T-helper 2 cell treated with Interferon-gamma antibody and Interleukin-4, amounts not matched to agents 5 μg/mL and 100 μg/mL, for 36 hours (primary cell): ENCODE measurements around the gene CBL.
"Not testable (repeated sequence)": the region's sequence is repeated elsewhere in the genome, so short reads cannot be mapped to it uniquely, and the experiment has no call there.

ENCODE experiments used
- DNase-seq: peaks from one replicate; pipeline ENCODE4 v3.0.0; 2021; ENCODE audit warnings: low spot score
- H3K27ac Mint-ChIP-seq: one replicate; pipeline ENCODE4 v1.8.0; 2021; ENCODE audit warnings: mild to moderate bottlenecking, mixed read lengths
- H3K27me3 Mint-ChIP-seq: one replicate; pipeline ENCODE4 v1.8.0; 2021; ENCODE audit warnings: low read depth, mixed read lengths
- H3K36me3 Mint-ChIP-seq: one replicate; pipeline ENCODE4 v1.8.0; 2021; ENCODE audit warnings: low read depth, mixed read lengths
- H3K4me1 Mint-ChIP-seq: one replicate; pipeline ENCODE4 v1.8.0; 2021; ENCODE audit warnings: low read depth, mixed read lengths
- H3K4me3 Mint-ChIP-seq: one replicate; pipeline ENCODE4 v1.8.0; 2022; ENCODE audit warnings: mild to moderate bottlenecking, moderate library complexity, mixed read lengths
- H3K9me3 Mint-ChIP-seq: one replicate; pipeline ENCODE4 v1.8.0; 2021; ENCODE audit warnings: mixed read lengths

Gene CBL

GRCh38 chr11:119205574-119206510 lies at the start of gene CBL:
Gene CBL (plus strand): TSS chr11:119206339. CDS start chr11:119206418, 79 bp downstream.
- Mint-ChIP-seq H3K36me3 (peaks cover 5% of the 10 kb centered on the region), H3K4me3 (peak within 1 kb of the TSS; percentile 96), H3K27ac (peak within 1 kb of the TSS; percentile 88), H3K27me3 (no peaks in the 10 kb centered on the region), H3K4me1 (peaks cover 19% of the 10 kb centered on the region), H3K9me3 (no peaks in the 10 kb centered on the region)
- DNase-seq: peak; percentile 87

- Mint-ChIP-seq H3K36me3 (no peaks in the 10 kb centered on the region), H3K9me3 (no peaks in the 10 kb centered on the region), H3K4me1 (peaks cover 5% of the 10 kb centered on the region)
Observed at GRCh38 chr11:119156496-119156895, 49.6 kb upstream of the CBL start.

GRCh38 chr11:119157063-119157462 lies 49.1 kb upstream of the CBL start:
- Mint-ChIP-seq H3K36me3 (no peaks in the 10 kb centered on the region), H3K27me3 (peaks cover 20% of the 10 kb centered on the region), H3K9me3 (no peaks in the 10 kb centered on the region), H3K4me1 (peaks cover 5% of the 10 kb centered on the region), H3K27ac (no peak overlapping the region), H3K4me3 (no peak overlapping the region)
- DNase-seq: no peak

More at GRCh38 chr11:119156496-119156895, 49.6 kb upstream of the CBL start:
- Mint-ChIP-seq H3K27me3 (peaks cover 26% of the 10 kb centered on the region), H3K4me3 (no peak overlapping the region), H3K27ac (no peak overlapping the region)
- DNase-seq: no peak

GRCh38 chr11:119158467-119158866 lies 47.7 kb upstream of the CBL start:
- Mint-ChIP-seq H3K36me3 (no peaks in the 10 kb centered on the region), H3K9me3 (no peaks in the 10 kb centered on the region), H3K27me3 (peaks cover 9% of the 10 kb centered on the region), H3K27ac (no peak overlapping the region), H3K4me1 (peaks cover 5% of the 10 kb centered on the region), H3K4me3 (no peak overlapping the region)
- DNase-seq: no peak

- Mint-ChIP-seq H3K4me1 (peaks cover 5% of the 10 kb centered on the region), H3K4me3 (no peak overlapping the region), H3K36me3 (no peaks in the 10 kb centered on the region), H3K9me3 (no peaks in the 10 kb centered on the region), H3K27me3 (peaks cover 4% of the 10 kb centered on the region), H3K27ac (no peak overlapping the region)
- no peak for DNase-seq
Observed at GRCh38 chr11:119160151-119160550, 46.0 kb upstream of the CBL start.

- no peak for DNase-seq
- Mint-ChIP-seq H3K4me1 (peaks cover 2% of the 10 kb centered on the region), H3K27ac (no peak overlapping the region), H3K4me3 (no peak overlapping the region), H3K36me3 (no peaks in the 10 kb centered on the region), H3K27me3 (no peaks in the 10 kb centered on the region), H3K9me3 (no peaks in the 10 kb centered on the region)
Observed at GRCh38 chr11:119161871-119162270, 44.3 kb upstream of the CBL start.

GRCh38 chr11:119166368-119167076 lies 39.6 kb upstream of the CBL start:
- DNase-seq: no peak
- no peaks in the 10 kb centered on the region for H3K27me3 Mint-ChIP-seq
- peaks cover 9% of the 10 kb centered on the region for H3K4me1 Mint-ChIP-seq
- H3K27ac Mint-ChIP-seq: no peak overlapping the region
- no peak overlapping the region for H3K4me3 Mint-ChIP-seq
- H3K9me3 Mint-ChIP-seq: no peaks in the 10 kb centered on the region
- peaks cover 1% of the 10 kb centered on the region for H3K36me3 Mint-ChIP-seq

GRCh38 chr11:119167077-119167458 lies 39.1 kb upstream of the CBL start:
- not testable (repeated sequence) for DNase-seq, H3K9me3 Mint-ChIP-seq, H3K27ac Mint-ChIP-seq, H3K36me3 Mint-ChIP-seq, H3K27me3 Mint-ChIP-seq, H3K4me3 Mint-ChIP-seq
- peaks cover 12% of the 10 kb centered on the region for H3K4me1 Mint-ChIP-seq

GRCh38 chr11:119167933-119168332 lies 38.2 kb upstream of the CBL start:
- H3K4me3 Mint-ChIP-seq: peak overlapping the region; percentile 66
- peak overlapping the region; percentile 84 for H3K27ac Mint-ChIP-seq

GRCh38 chr11:119168471-119169281 lies 37.5 kb upstream of the CBL start, which contains the start of gene NLRX1:
Gene NLRX1 (plus strand): TSS chr11:119168725. CDS start chr11:119171404, 2,679 bp downstream.
- DNase-seq: peak; percentile 84
- H3K4me1 Mint-ChIP-seq: peaks cover 17% of the 10 kb centered on the region
- peaks cover 1% of the 10 kb centered on the region for H3K36me3 Mint-ChIP-seq
- H3K9me3 Mint-ChIP-seq: no peaks in the 10 kb centered on the region
- no peaks in the 10 kb centered on the region for H3K27me3 Mint-ChIP-seq
- H3K4me3 Mint-ChIP-seq: peak within 1 kb of the TSS; percentile 94
- peak within 1 kb of the TSS; percentile 95 for H3K27ac Mint-ChIP-seq

More at GRCh38 chr11:119167933-119168332, 38.2 kb upstream of the CBL start:
- peaks cover 17% of the 10 kb centered on the region for H3K4me1 Mint-ChIP-seq
- no peaks in the 10 kb centered on the region for H3K9me3 Mint-ChIP-seq
- H3K36me3 Mint-ChIP-seq: peaks cover 1% of the 10 kb centered on the region
- no peak for DNase-seq
- no peaks in the 10 kb centered on the region for H3K27me3 Mint-ChIP-seq

GRCh38 chr11:119169282-119169719 lies 36.8 kb upstream of the CBL start:
- Mint-ChIP-seq H3K27ac (peak overlapping the region; percentile 95), H3K36me3 (peaks cover 4% of the 10 kb centered on the region), H3K9me3 (no peaks in the 10 kb centered on the region), H3K4me1 (peaks cover 20% of the 10 kb centered on the region), H3K27me3 (no peaks in the 10 kb centered on the region), H3K4me3 (peak overlapping the region; percentile 94)
- peak; percentile 37 for DNase-seq

- H3K9me3 Mint-ChIP-seq: no peaks in the 10 kb centered on the region
- H3K36me3 Mint-ChIP-seq: peaks cover 12% of the 10 kb centered on the region
- peak overlapping the region; percentile 16 for H3K27ac Mint-ChIP-seq
- DNase-seq: no peak
- H3K27me3 Mint-ChIP-seq: no peaks in the 10 kb centered on the region
- peaks cover 27% of the 10 kb centered on the region for H3K4me1 Mint-ChIP-seq
- no peak overlapping the region for H3K4me3 Mint-ChIP-seq
Observed at GRCh38 chr11:119172513-119172912, 33.6 kb upstream of the CBL start.

- H3K27me3 Mint-ChIP-seq: no peaks in the 10 kb centered on the region
Observed at GRCh38 chr11:119173453-119173852, 32.7 kb upstream of the CBL start.

More at GRCh38 chr11:119173453-119173852, 32.7 kb upstream of the CBL start:
- H3K4me1 Mint-ChIP-seq: peaks cover 30% of the 10 kb centered on the region
- no peak overlapping the region for H3K4me3 Mint-ChIP-seq
- no peaks in the 10 kb centered on the region for H3K9me3 Mint-ChIP-seq
- H3K27ac Mint-ChIP-seq: no peak overlapping the region
- peaks cover 17% of the 10 kb centered on the region for H3K36me3 Mint-ChIP-seq
- no peak for DNase-seq
